Stimulated activated CD4-positive, alpha-beta T cell treated with anti-CD3 and anti-CD28 coated beads, Interleukin-15, amount 100 ng/mL, for 1 hour (primary cell): ENCODE results near the gene CNPY1.

ENCODE experiments used
- DNase-seq, 2 donors: peaks; one replicate each; pipeline ENCODE4 v3.0.0-alpha.2; 2020; ENCODE audit warnings: low read depth in 1 of 2, low spot score in 1 of 2

The CNPY1 gene

DNA sequence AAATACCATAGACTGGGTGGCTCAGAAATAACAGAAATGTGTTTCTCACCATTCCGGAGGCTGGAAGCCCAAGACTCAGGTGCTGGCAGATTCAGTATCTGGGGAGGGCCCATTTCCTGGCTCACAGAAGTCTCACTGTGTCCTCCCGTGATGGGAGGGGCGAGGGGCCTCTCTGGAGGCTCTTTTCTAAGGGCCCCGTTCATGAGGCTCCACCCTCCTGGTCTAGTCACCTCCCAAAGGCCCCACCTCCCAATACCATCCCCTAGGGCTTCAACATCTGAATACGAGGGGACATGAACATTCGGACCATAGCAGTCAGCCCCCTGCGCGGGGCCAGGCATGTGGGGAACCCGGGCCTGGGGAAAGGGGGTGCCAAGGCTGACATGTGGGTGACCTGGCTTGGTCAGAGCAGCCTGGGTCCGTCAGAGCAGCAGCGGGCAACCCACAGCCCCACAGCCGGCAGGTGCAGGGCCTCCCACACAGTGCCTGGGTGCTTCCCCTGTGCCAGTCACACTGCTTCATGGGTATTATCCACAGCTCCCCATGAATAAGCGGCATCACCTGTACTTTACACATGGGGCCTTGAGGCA lies 13.3 kb upstream of the CNPY1 start:
- DNase-seq = no peak

DNA sequence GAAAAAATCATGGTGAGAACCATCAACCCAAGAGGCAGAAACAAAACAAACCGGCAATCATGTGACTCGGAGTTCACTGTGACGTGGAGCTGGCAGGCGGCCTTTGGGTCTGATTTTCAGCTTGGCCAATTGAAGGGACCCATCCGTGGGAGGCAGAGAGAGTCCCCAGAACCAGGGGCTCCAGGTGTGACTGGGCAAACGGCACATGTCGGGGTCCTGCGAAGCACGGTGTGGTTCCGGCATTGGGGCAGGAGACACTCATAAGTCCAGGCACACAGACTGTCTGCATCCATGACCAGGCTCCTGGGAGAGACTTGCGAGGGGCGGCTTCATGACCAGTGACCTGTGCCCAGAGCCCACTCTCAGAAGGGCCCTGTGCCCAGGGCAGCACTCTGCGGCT lies 12.6 kb upstream of the CNPY1 start:
- no peak for DNase-seq

DNA sequence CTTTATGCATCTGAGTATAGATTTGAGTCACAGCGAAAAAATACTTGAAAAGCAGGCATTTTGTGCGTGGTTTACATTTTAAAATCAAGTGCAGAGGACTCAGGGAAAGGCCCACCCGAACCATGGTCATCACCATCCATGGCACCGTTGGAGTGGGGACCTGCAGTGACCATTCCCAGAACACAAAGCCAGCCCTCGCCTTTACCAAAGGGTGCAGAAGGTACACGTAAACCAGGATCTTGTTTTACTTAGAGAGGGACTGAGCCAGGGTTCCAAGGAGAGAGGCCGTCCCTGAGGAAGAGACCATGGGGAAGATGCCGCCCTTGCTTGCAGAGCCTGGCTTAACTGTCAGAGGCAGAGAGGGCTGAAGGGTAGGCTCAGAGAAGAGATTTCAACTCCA lies 12.0 kb upstream of the CNPY1 start:
- no peak for DNase-seq

DNA sequence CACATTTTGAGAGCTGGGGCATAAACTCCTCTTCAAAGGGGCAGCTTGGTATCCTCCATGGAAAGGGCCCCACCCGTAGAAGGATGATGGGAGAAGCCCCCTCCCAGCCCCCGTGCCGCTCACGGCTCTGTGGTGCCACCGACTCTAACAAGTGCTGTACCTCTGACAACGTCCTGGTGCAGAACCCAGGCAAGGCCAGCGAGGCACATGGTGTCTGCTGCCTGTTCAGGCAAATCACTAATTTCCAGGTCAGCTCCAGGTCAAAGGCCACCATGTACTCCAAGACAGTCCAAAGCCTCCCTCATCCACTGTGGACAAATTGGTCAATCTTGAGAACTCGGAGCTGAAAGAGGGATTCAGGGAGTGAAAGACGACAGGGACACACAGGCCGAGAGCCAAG lies 11.4 kb upstream of the CNPY1 start:
- no peak for DNase-seq

DNA sequence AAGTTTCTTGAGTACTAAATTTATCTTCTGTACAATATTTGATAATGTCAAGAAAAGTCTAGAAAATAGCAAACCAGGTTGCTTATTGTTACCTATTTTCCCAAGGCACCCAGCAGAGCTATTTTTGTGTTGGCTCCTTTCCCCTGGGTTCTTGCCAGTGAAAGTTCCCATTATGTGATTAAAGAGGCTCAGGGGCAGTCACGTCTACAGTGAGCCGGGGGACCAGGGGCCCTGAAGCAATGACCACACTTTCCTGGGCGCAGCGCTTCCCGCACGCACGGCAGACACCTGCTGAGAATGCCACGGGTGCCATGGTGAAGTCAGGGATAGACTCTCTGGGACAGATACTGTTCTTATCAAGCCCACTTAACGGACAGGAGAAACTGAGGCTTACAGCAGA lies 10.4 kb upstream of the CNPY1 start:
- DNase-seq = no peak

DNA sequence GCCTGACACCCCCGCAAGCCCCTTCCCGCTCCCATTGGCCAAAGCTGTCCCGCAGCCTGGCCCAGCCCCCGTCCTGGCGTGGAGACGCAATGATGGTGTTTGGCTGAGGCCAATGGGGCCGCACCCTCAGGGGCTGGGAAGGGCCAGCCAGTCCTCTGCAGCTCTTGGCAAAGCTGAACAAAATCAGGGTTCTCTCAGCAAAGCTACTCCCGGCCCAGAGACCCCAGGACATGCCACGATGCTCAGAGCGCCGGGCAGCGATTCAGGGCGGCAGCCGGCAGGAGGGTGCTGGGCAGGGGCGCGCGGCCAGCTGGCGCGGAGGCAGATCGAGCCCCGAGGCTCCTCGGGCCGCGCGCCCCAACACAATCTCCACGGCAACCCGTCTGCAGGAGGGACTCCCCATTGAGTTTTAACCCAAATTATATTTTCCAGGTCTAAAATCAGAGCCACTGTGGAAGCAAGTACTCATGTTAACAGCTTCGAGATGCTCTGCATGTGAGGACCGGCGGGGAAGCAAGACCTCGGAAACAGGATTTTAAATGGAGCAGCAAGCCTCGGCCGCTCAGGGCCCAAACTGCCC lies 8.8 kb upstream of the CNPY1 start:
- DNase-seq = no peak

DNA sequence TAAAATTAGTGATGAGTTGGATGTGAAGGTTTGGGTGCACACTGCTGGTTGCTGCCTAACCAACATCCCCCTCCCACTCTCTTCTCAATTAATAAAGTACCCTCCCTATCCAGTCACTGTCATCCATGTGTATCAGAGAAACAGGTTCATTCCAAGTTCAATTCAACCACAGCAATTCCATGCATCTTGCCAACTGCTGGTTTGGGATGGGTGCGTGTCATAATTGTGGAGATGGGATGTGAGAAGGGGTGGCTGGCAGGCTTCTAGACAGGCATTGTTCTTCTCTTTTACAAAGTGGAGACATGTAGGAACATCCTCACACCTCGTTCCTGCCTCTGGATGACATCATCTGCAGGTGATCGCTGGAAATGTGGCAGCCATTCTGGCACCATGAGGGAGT lies 7.5 kb upstream of the CNPY1 start:
- DNase-seq = no peak

DNA sequence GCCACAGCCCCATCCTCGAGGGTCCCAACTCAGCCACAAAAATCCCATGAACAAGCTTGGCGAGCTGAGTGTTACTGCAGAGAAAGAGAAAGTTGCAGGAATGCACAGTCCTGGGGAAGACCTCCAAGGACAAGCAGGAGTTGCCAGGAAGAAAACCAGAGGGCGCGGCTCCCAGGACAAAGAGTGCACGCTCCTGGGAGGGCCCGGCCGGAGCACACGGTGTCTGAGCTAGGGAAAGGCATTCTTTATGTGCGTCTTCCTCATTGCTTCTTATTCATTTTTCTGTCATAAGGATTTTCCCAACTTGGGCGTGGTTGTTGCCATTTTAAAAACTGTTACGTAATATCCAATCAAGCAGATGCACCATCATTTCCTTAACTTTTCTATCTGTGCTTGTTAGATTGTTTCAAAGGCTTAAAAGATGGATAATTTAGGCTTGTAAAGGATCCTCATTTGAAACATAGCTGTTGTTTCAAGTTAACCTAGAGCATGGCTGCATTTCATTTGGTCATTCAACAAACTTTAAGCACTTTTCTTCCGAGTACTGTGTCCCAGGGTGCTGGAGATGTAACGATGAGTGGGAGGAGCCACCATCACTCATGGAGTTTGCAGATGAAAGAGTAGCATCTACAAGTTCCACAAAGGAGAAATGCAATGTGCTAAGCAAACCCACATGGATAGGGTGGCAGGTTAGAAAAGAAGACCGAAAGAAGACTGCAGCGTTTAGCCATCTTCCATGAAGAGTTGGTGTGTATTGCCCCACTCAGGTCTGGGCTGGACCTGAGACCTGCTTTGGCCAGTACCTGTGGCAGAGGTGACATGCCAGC lies 5.6 kb upstream of the CNPY1 start:
- DNase-seq = no peak

DNA sequence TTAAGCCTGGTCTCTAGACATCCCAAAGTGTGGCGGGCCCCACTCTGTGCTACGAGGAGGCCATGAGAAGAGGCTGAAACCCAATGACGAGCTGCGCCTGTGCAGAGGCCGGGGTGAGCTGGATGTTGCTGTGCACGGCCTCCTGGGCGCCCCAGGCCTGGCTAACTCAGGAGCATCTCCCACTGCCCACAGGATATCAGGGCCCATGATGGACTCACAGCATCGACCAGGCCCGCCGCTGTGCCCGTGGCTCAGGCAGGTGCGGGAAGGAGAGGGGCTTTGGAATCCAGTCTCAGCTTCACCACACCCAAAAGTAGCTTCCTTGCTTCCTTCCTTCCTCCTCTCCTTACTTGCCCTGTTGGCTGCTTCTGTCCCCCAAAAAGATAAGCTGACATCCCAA lies 4.6 kb upstream of the CNPY1 start:
- no peak for DNase-seq

DNA sequence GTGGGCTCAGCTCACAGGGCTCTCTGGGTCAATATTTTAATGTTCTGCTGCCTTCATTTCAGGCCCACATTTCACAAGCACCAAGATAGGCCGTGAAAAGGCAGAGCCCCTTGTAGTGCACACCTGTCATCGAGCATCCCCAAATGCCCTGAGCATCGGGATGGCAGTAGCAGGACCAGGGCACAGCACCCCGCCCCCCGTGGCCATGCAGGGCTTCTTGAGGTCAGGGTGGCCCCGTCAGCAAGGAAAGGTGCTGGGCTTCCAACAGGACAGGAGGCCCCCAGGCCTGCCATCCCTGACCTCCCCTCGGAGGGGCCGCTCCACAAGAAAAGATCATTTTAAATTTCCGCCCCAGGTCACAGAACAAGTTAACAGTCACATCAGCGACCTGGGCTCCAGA lies 2.9 kb upstream of the CNPY1 start:
- no peak for DNase-seq

DNA sequence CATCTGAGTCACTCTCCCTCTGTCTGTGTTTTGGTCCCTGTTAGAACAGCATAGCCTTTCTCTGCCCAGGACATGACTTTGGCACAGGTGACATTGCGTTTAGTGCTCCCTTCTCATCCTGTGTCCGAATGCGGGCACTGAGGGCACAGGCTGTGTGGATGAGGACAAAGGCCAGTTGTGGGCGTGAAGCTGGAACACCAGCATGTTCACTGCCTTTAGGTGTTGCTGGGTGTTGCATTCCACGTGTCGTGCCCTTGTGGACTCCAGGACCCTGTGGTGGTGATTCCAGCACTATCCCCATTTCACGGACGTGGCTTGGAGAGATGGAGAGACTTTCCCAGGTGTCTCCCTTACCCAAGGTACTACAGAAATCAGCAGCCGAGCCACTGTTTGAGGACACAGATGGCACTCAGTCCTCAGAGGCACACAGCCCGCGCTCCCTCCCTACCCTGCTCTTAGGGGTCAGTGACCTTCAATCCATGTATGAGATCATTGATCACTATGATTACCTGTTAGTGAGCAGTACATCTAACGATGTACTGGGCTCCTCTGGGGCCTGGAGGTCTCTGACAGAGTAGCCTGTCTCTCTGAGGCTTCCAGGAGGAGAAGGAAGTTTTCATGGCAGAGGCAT lies 917 bp upstream of the CNPY1 start:
- DNase-seq = no peak

DNA sequence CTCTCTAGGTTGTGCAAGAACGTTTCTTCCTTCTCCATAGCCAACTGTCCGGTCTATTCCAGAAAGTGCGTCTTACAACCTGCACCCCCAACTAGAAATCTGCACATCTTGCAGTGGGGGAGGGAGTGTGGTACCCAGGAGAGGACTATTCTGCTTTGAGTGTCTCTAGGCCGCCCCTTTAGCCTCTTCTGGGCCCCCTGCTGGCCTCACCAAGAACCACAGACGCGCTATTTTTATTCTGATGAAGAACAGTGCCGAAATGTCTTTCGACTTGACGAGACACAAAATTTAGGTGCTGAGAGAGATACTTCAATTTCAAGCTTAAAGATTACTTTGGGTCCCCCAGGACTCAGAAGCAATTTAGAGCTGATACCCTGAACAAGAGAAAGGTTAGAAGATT lies 1.0 kb downstream of the CNPY1 start:
- DNase-seq = no peak

DNA sequence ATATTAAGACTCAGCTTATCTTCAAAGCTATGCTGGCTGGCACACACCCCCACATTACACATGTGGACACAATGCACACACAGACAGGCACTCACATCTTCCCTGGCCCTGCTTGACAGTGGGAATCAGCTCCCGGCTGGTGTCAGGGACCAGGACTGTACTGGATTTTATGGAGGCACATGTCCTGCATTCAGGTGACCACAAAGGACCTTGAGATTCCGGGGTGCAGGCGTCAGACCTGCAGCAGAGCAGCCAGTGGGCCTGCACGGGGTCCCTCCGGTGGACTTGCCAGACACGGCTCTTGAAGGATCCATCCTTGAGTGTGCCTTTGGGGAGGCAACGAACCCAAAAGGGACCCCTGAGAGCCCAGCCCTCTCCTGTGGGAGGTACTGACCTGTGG lies 1.9 kb downstream of the CNPY1 start:
- no peak for DNase-seq

DNA sequence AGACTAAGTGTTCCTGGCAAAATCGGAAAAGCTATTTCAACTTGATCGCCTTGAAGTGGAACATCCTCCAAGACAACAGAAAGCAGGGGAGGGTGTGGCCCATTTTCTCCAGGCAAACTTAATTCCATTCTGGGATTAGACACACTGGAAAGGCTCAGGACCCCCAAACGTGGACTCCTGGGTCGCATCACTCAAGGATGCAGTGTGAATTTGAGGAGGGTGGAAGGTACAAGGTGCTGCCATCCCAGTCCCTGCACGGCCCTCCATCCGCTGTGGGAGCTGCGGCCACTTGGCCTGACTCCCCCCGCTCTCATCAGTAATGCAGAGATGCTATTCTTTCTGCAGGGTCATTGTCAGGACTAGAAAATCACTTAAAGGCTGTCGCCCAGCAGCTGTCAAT lies 2.4 kb downstream of the CNPY1 start:
- no peak for DNase-seq

DNA sequence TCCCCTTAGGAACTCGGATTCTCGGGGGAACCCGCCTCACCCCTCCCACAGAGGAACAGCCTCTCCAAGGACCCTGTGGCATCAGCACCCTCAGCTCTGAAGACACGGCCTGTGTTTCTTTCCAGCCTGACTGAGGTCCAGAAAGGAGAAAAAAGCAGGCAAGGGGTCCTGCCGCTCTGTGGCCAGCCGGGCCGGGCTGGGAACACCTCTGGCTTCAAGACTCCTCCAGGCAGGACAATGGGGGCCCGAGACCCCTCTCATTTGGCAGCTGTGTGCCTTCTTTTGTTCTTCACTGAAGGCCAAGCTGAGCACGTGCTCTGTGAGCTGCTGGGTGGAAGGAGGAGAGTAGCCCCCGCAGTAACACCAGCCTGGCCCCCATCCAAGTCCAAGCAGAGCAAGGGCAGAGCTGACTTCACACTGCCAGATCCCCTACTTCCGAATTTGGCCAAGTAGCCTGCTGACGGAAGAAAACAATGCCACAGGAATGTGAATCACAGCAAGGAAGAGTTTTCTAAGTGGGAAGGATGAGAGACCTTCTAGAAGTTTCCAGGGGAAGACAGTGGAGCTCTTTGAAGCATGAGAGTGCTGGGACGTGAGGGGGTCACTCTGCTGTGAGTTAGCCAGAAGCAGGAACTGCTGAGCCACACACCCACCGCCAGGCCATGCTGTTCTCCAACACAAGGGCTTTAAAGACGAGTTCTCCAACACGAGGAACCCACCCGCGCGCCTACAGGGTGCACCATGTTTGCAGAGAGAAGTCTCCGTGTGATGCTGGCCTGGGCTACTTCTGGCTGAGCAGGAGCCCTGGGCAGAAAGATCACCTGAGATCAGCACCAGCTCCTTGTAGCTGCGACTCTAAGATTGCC lies 3.1 kb downstream of the CNPY1 start:
- DNase-seq = no peak

DNA sequence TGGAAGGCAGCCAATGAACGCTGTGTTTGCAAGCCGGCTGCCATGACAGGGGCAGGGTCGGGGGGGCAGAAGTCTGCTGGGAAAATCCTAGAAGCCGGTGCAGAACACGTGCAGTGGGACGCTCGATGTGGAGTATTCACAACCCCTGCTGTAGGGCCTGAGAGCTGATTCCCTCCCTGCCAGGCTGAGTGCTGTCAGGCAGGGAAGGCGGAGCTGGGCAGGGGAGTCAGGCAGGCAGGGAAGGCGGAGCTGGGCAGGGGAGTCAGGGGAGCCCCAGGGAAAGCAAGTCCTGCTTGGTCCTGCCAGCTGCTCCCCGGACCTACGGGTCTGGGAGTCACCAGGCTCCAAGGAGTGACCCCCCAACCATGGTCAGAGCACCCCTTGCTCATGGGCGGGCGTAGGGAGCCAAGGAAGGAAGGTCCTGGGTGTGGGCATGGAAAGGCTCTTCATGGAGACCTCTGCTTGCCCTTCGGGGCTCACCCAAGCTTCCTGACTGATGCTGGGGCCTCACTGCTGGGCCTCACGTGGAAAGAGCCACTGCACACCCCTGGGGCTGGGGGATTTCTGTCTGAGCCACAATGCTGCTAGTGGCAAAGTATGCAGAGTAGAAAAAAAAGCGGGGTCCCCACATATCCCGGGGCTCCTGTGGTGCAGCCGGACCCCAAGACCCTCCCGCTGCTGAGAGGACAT lies 4.2 kb downstream of the CNPY1 start:
- no peak for DNase-seq

DNA sequence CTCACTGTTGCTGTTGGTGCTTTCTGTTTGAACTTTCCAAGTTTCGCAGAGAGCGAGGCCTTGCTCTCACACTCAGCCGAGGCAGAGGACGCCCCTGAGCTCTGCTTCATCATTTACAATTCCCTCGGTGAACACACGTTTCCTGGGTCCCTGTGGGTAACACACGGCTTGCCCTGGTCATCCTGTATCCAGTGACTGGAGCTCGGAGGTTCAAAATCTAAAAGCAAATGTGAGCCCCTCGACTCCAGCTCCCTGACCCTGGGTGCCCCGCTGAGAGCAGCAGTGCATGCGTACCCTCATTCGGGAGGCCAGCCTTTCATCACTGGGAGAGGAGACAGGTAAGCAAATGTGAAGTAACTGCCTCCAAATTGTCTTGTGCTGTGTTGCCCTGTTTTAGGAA lies 5.8 kb downstream of the CNPY1 start:
- DNase-seq = no peak

DNA sequence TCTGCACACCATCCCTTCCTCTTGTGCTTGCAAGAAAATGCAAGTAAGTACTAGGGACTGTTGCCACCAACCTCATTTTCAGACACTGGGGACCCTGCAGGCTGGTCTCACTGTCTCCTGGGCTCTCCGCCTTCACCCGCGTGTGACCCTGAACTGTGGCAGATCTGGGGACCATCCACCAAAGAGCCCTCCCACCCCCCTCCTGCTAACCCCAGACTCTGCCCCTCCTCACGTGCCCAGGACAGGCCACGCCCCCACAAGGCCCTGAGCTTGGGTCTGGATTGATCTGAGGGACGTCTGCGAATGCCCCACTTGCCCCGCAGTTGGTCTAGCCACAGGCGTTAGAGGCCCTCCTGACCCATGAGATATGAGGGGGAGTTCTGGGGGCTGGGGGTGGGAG lies 8.1 kb downstream of the CNPY1 start:
- no peak for DNase-seq

DNA sequence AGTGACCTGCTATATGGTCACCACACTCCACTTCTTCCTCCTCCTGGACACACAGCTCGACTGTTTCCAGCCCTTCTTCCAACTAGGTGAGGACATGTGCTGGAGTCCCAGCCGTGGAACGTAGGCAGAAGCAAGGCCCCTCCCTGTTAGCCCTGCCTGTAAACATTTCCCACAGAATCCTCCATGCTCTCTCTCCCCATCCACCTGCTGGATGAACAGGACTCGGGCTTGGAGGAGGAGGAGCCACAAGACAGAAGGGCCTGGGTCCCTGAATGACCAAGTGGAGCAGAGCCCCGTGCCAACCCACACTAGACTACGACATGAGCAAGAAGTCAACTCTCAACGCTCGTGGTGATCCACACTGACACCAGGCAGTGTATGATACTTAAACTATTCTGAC lies 9.9 kb downstream of the CNPY1 start:
- no peak for DNase-seq

DNA sequence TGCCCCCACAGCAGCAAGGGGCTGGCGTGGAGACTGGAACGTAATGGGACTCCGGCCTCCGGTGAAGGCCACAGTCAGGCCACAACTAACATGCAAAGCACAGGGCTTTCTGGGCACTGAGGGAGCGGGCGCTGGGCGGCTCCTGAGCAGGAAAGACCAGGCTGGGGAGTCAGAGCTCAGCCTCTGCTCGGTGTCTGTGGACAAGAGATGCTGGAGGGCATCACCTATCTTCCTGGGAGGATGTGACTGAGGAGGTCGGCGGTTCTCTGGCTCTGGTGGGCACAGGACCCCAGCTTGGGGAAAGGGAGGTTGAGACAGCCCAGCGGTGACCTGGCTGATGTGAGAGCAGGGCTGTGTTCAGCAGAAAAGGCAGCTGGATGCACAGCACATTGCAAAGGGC lies 11.7 kb downstream of the CNPY1 start:
- DNase-seq = no peak
